ENCODE measurements around the gene PIAS4. TPM values are rescaled to one million over a fixed set of nuclear protein-coding genes. Genes with fewer than 3 reads are reported as not detected.
A peak's percentile ranks its signal among the peaks of the same experiment; 100 is the strongest.

The PIAS4 gene
- total RNA-seq, 2 donors from 2014 or later: 12.7 to 17.1 TPM

GRCh38 chr19:4018775-4019504, 11.4 kb downstream of the PIAS4 start:
- H3K9me3 ChIP-seq: no peaks in the 10 kb centered on the region
- TF ChIP-seq CTCF (IDR thresholded peaks at IDR 0.05) (no peak), POLR2A (IDR thresholded peaks at IDR 0.05) (no peak)
- H3K4me3 ChIP-seq: no peak overlapping the region
- ATAC-seq: no peak
- 82 to 90% methylated on average over 18 of the region's 19 CpGs for WGBS, 2 donors
- no peaks in the 10 kb centered on the region for H3K27me3 ChIP-seq
- no peaks in the 10 kb centered on the region for H3K36me3 ChIP-seq (replicated peaks in 1 of 2; ENCODE audit: insufficient read depth in 1 of 2, low read depth in 2 of 2)
- intact Hi-C loops (cut with DNase I): no loop called here
- peaks cover 29% of the 10 kb centered on the region for H3K4me1 ChIP-seq
- DNase-seq: no peak
- H3K27ac ChIP-seq: peak overlapping the region in 2 of 4 donors; percentile 7 to 71

- intact Hi-C loops (cut with DNase I): no loop called here
- no peak for ATAC-seq
- WGBS, 2 donors: 9 to 76% methylated on average over 11 to 17 of the region's 17 CpGs
- peak in 1 of 4 donors; percentile 84 for DNase-seq
- no peak overlapping the region for H3K4me3 ChIP-seq
- H3K9me3 ChIP-seq: no peaks in the 10 kb centered on the region
- peaks cover 23% of the 10 kb centered on the region for H3K4me1 ChIP-seq
- no peak for TF ChIP-seq CTCF (IDR thresholded peaks at IDR 0.05)
- TF ChIP-seq POLR2A (IDR thresholded peaks at IDR 0.05): no peak
- H3K27ac ChIP-seq: peak overlapping the region in 2 of 4 donors; percentile 7 to 71
- no peaks in the 10 kb centered on the region for H3K36me3 ChIP-seq (replicated peaks in 1 of 2; ENCODE audit: insufficient read depth in 1 of 2, low read depth in 2 of 2)
- no peaks in the 10 kb centered on the region for H3K27me3 ChIP-seq
These were observed 12.0 kb downstream of the PIAS4 start for GRCh38 chr19:4019578-4019977.

- H3K27ac ChIP-seq: peak overlapping the region in 2 of 4 donors; percentile 8 to 18
- ATAC-seq (peak; percentile 34), DNase-seq (no peak)
- H3K9me3 ChIP-seq: no peaks in the 10 kb centered on the region
- H3K27me3 ChIP-seq: no peaks in the 10 kb centered on the region
- intact Hi-C loops (cut with DNase I): no loop called here
- peaks cover 1 to 9% of the 10 kb centered on the region in 2 donors for H3K36me3 ChIP-seq (replicated peaks in 1 of 2; ENCODE audit: insufficient read depth in 1 of 2, low read depth in 2 of 2)
- no peaks in the 10 kb centered on the region for H3K4me1 ChIP-seq
- no peak overlapping the region for H3K4me3 ChIP-seq
- TF ChIP-seq CTCF (IDR thresholded peaks at IDR 0.05): no peak
- no peak for TF ChIP-seq POLR2A (IDR thresholded peaks at IDR 0.05)
- 87% methylated on average over 17 to 30 of the region's 34 CpGs for WGBS, 2 donors
These were observed 16.3 kb downstream of the PIAS4 start for GRCh38 chr19:4023600-4024398.

- Histone ChIP-seq H3K36me3 (replicated peaks in 1 of 2; ENCODE audit: insufficient read depth in 1 of 2, low read depth in 2 of 2) (peaks cover 5 to 10% of the 10 kb centered on the region in 2 donors), H3K4me3 (no peak overlapping the region), H3K9me3 (no peaks in the 10 kb centered on the region), H3K27ac (no peak overlapping the region), H3K4me1 (no peaks in the 10 kb centered on the region), H3K27me3 (no peaks in the 10 kb centered on the region)
- no peak for TF ChIP-seq CTCF (IDR thresholded peaks at IDR 0.05)
- no peak for TF ChIP-seq POLR2A (IDR thresholded peaks at IDR 0.05)
- 66 to 79% methylated on average over 7 to 9 of the region's 11 CpGs for WGBS, 2 donors
- DNase-seq (no peak), ATAC-seq (no peak)
- intact Hi-C loops (cut with DNase I): no loop called here
These were observed 17.8 kb downstream of the PIAS4 start for GRCh38 chr19:4025317-4025716.

Measured in body of pancreas (tissue), 4 donors.